Stomach (tissue), 9 donors: ENCODE measurements around the gene CFAP57. TPM values are rescaled to one million over a fixed set of nuclear protein-coding genes. Genes with fewer than 3 reads are reported as not detected.
"Not testable (repeated sequence)": the region's sequence is repeated elsewhere in the genome, so short reads cannot be mapped to it uniquely, and the experiment has no call there.

Experiments
- DNase-seq, 2 donors: peaks; one replicate each; pipeline versions ENCODE4 v3.0.0 to v3.0.0-alpha.2; 2013 to 2019
- H3K27ac ChIP-seq, 5 donors: fragments of 200-600 bp in 4 of 5; sonication (generic) in 4 of 5; one replicate each; pipeline ENCODE4 v1.5.1; 2013 to 2019; ENCODE audit warnings: mild to moderate bottlenecking in 1 of 5, moderate library complexity in 1 of 5
- H3K27me3 ChIP-seq, 3 donors: fragments of 200-600 bp; sonication (generic); one replicate each; pipeline ENCODE4 v1.5.1; 2017 to 2019; ENCODE audit warnings: mixed run types in 1 of 3
- H3K36me3 ChIP-seq, 4 donors: fragments of 200-600 bp; sonication (generic); 1 replicate in 3 of 4; 2 replicates in 1 of 4; pipeline ENCODE4 v1.5.1; 2016 to 2019
- H3K4me1 ChIP-seq, 4 donors: fragments of 200-600 bp; sonication (generic); one replicate each; pipeline ENCODE4 v1.5.1; 2016 to 2019
- H3K4me3 ChIP-seq, 4 donors: fragments of 200-600 bp; sonication (generic) in 3 of 4; one replicate each; pipeline ENCODE4 v1.5.1; 2016 to 2019; ENCODE audit warnings: mild to moderate bottlenecking in 1 of 4
- H3K9me3 ChIP-seq, 4 donors: fragments of 200-600 bp; sonication (generic); one replicate each; pipeline ENCODE4 v1.5.1; 2016 to 2019
- CTCF ChIP-seq, 7 experiments: fragments of 450-650 bp in 4 of 7; fragments of 200-600 bp in 3 of 7; sonication (generic) in 3 of 7; IDR thresholded peaks; one replicate each; pipeline ENCODE4 v1.5.1; 2016 to 2019; ENCODE audit warnings: antibody characterized with exemption in 7 of 7, control low read depth in 2 of 7, mild to moderate bottlenecking in 1 of 7
- EP300 ChIP-seq: sonication (generic); formaldehyde crosslinking; IDR thresholded peaks from one replicate; pipeline ENCODE4 v1.6.1; 2017; ENCODE audit warnings: antibody characterized with exemption
- POLR2A ChIP-seq, 4 donors: fragments of 450-650 bp; IDR thresholded peaks; one replicate each; pipeline ENCODE4 v1.6.1; 2016; ENCODE audit warnings: antibody characterized with exemption in 4 of 4, control low read depth in 2 of 4, mild to moderate bottlenecking in 1 of 4, moderate library complexity in 1 of 4
- POLR2AphosphoS5 ChIP-seq, 3 donors: sonication (generic); formaldehyde crosslinking; IDR thresholded peaks; one replicate each; pipeline ENCODE4 v1.6.1; 2016; ENCODE audit warnings: antibody characterized with exemption in 3 of 3
- WGBS, 5 donors: extraction: QIAGEN DNeasy Blood & Tissue Kit in 3 of 5; methylation state at CpG; one replicate each; pipeline versions ENCODE4 v1.1.5 to v1.1.7; 2013 to 2018; 5-methylcytosine and 5-hydroxymethylcytosine counted together
- intact Hi-C: fragments of 100-400 bp; cut with DNase I; formaldehyde crosslinking; loops from one replicate; pipeline ENCODE4 v1.15.1; 2023; ENCODE audit warnings: low total_unique reads
- polyA plus RNA-seq, 3 donors: library from polyadenylated mRNA; stranded (reverse); fragments of 200-250 nt; gene quantifications; one replicate each; pipeline ENCODE4 v1.2.3, GENCODE V29; 2013
- total RNA-seq, 5 donors: library from RNA; depleted of rRNA; stranded (reverse); fragments of >200 nt; gene quantifications; one replicate each; pipeline versions ENCODE4 v1.1.0 to v1.2.3, GENCODE V29; 2014 to 2016
- donor health status: healthy with polysubstance abuse.
- donor health status: Bipolar disorder and iron deficiency.
- donor health status: healthy.

CFAP57 gene
- total and polyA plus RNA-seq, 8 donors: 0.08 to 1.4 (median 0.15) TPM; not detected in 3

- peaks cover 0 to 4% (median 0%) of the 10 kb centered on the region in 4 donors for H3K4me1 ChIP-seq
- DNase-seq: peak in 1 of 2 donors; percentile 23
- peaks cover 0 to 19% (median 0%) of the 10 kb centered on the region in 3 donors for H3K27me3 ChIP-seq
- intact Hi-C loops: no loop called here
- H3K36me3 ChIP-seq: no peaks in the 10 kb centered on the region
- 27 to 38% (median 33%) methylated on average over 1 of the region's 1 CpG for WGBS, 5 donors
- no peaks in the 10 kb centered on the region for H3K9me3 ChIP-seq
- H3K4me3 ChIP-seq: no peak overlapping the region
- TF ChIP-seq EP300 (no peak), CTCF (IDR thresholded peaks at IDR 0.05) (no peak), POLR2A (IDR thresholded peaks at IDR 0.05) (no peak)
- no peak overlapping the region for H3K27ac ChIP-seq
Measured at GRCh38 chr1:43134068-43134467, 38.1 kb upstream of the CFAP57 start.

- no peak for TF ChIP-seq EP300
- TF ChIP-seq CTCF (IDR thresholded peaks at IDR 0.05): no peak
- Histone ChIP-seq H3K27me3 (peaks cover 0 to 13% (median 0%) of the 10 kb centered on the region in 3 donors), H3K27ac (no peak overlapping the region), H3K36me3 (no peaks in the 10 kb centered on the region), H3K9me3 (no peaks in the 10 kb centered on the region), H3K4me1 (peaks cover 0 to 4% (median 0%) of the 10 kb centered on the region in 4 donors), H3K4me3 (no peak overlapping the region)
- intact Hi-C loops: no loop called here
- DNase-seq: no peak
Measured at GRCh38 chr1:43134640-43135039, 37.5 kb upstream of the CFAP57 start.

- peaks cover 0 to 7% (median 0%) of the 10 kb centered on the region in 3 donors for H3K27me3 ChIP-seq
- H3K36me3 ChIP-seq: no peaks in the 10 kb centered on the region
- intact Hi-C loops: no loop called here
- no peak overlapping the region for H3K27ac ChIP-seq
- TF ChIP-seq EP300 (no peak), POLR2AphosphoS5 (IDR thresholded peaks at IDR 0.05) (no peak), CTCF (IDR thresholded peaks at IDR 0.05) (no peak), POLR2A (IDR thresholded peaks at IDR 0.05) (no peak)
- H3K4me1 ChIP-seq: peaks cover 0 to 4% (median 0%) of the 10 kb centered on the region in 4 donors
- no peak for DNase-seq
- no peaks in the 10 kb centered on the region for H3K9me3 ChIP-seq
- 69 to 85% (median 79%) methylated on average over 9 of the region's 9 CpGs for WGBS, 5 donors
- no peak overlapping the region for H3K4me3 ChIP-seq
Measured at GRCh38 chr1:43135857-43136781, 36.0 kb upstream of the CFAP57 start.

- Histone ChIP-seq H3K36me3 (no peaks in the 10 kb centered on the region), H3K27ac (no peak overlapping the region), H3K4me3 (no peak overlapping the region), H3K9me3 (no peaks in the 10 kb centered on the region), H3K4me1 (peaks cover 0 to 4% (median 0%) of the 10 kb centered on the region in 4 donors), H3K27me3 (peaks cover 0 to 4% (median 0%) of the 10 kb centered on the region in 3 donors)
- DNase-seq: no peak
- TF ChIP-seq POLR2A (IDR thresholded peaks at IDR 0.05) (no peak), EP300 (no peak), POLR2AphosphoS5 (IDR thresholded peaks at IDR 0.05) (no peak), CTCF (IDR thresholded peaks at IDR 0.05) (no peak)
- intact Hi-C loops: no loop called here
- 80 to 86% (median 83%) methylated on average over 7 of the region's 7 CpGs for WGBS, 5 donors
Measured at GRCh38 chr1:43137445-43138052, 34.6 kb upstream of the CFAP57 start.

- H3K4me1 ChIP-seq, H3K27ac ChIP-seq, intact Hi-C loops, H3K9me3 ChIP-seq, H3K36me3 ChIP-seq, DNase-seq, H3K4me3 ChIP-seq: not testable (repeated sequence)
- 84 to 91% (median 86%) methylated on average over 8 of the region's 8 CpGs for WGBS, 5 donors
- H3K27me3 ChIP-seq: peaks cover 0 to 12% (median 0%) of the 10 kb centered on the region in 3 donors
Measured at GRCh38 chr1:43139295-43139694, 32.8 kb upstream of the CFAP57 start.
